Duodenal mucosa (tissue), 2 donors: ENCODE data around the gene ASTN2.

ENCODE experiments used
- H3K27ac ChIP-seq: one replicate; pipeline ENCODE4 v1.7.0; 2013; ENCODE audit warnings: low read depth, low read length
- H3K27me3 ChIP-seq, 2 donors: one replicate each; pipeline ENCODE4 v1.7.0; 2013; ENCODE audit warnings: low read length in 2 of 2, control low read depth in 1 of 2; ENCODE audit not compliant: insufficient read depth in 2 of 2, control insufficient read depth in 1 of 2
- H3K36me3 ChIP-seq, 2 donors: one replicate each; pipeline ENCODE4 v1.7.0; 2013; ENCODE audit warnings: low read length in 2 of 2, control low read depth in 1 of 2; ENCODE audit not compliant: insufficient read depth in 2 of 2, control insufficient read depth in 1 of 2
- H3K4me1 ChIP-seq, 2 donors: one replicate each; pipeline ENCODE4 v1.7.0; 2013; ENCODE audit warnings: low read length in 2 of 2, control low read depth in 1 of 2; ENCODE audit not compliant: insufficient read depth in 2 of 2, control insufficient read depth in 1 of 2
- H3K4me3 ChIP-seq, 2 donors: one replicate each; pipeline ENCODE4 v1.7.0; 2013; ENCODE audit warnings: low read length in 2 of 2, low read depth in 1 of 2
- H3K9ac ChIP-seq, 2 donors: one replicate each; pipeline ENCODE4 v1.7.0; 2013; ENCODE audit warnings: low read length in 2 of 2, low read depth in 1 of 2
- H3K9me3 ChIP-seq, 2 donors: one replicate each; pipeline ENCODE4 v1.7.0; 2013; ENCODE audit warnings: low read length in 2 of 2, control low read depth in 1 of 2; ENCODE audit not compliant: control insufficient read depth in 1 of 2

Gene ASTN2

GRCh38 chr9:116420993-116421538 is 993.8 kb downstream of the ASTN2 start:
- H3K9ac ChIP-seq: no peak overlapping the region
- no peaks in the 10 kb centered on the region for H3K9me3 ChIP-seq
- no peak overlapping the region for H3K4me3 ChIP-seq
- H3K4me1 ChIP-seq: no peaks in the 10 kb centered on the region
- H3K27me3 ChIP-seq: no peaks in the 10 kb centered on the region
- H3K36me3 ChIP-seq: peaks cover 0 to 3% of the 10 kb centered on the region in 2 donors
- H3K27ac ChIP-seq: no peak overlapping the region

- no peaks in the 10 kb centered on the region for H3K27me3 ChIP-seq
- H3K4me1 ChIP-seq: no peaks in the 10 kb centered on the region
- no peak overlapping the region for H3K27ac ChIP-seq
- H3K9ac ChIP-seq: no peak overlapping the region
- no peaks in the 10 kb centered on the region for H3K9me3 ChIP-seq
- H3K4me3 ChIP-seq: no peak overlapping the region
- H3K36me3 ChIP-seq: no peaks in the 10 kb centered on the region
These were observed 995.7 kb downstream of the ASTN2 start for GRCh38 chr9:116419181-116419580.

- H3K27me3 ChIP-seq: no peaks in the 10 kb centered on the region
- no peak overlapping the region for H3K27ac ChIP-seq
- no peaks in the 10 kb centered on the region for H3K36me3 ChIP-seq
- H3K9ac ChIP-seq: no peak overlapping the region
- no peaks in the 10 kb centered on the region for H3K9me3 ChIP-seq
- no peak overlapping the region for H3K4me3 ChIP-seq
- H3K4me1 ChIP-seq: no peaks in the 10 kb centered on the region
These were observed 997.4 kb downstream of the ASTN2 start for GRCh38 chr9:116417464-116417863.

GRCh38 chr9:116416421-116416820 is 998.4 kb downstream of the ASTN2 start:
- no peaks in the 10 kb centered on the region for H3K27me3 ChIP-seq
- no peak overlapping the region for H3K4me3 ChIP-seq
- H3K36me3 ChIP-seq: no peaks in the 10 kb centered on the region
- no peaks in the 10 kb centered on the region for H3K4me1 ChIP-seq
- H3K9ac ChIP-seq: no peak overlapping the region
- no peaks in the 10 kb centered on the region for H3K9me3 ChIP-seq
- no peak overlapping the region for H3K27ac ChIP-seq

GRCh38 chr9:116414374-116414773 is 1000.5 kb downstream of the ASTN2 start:
- no peaks in the 10 kb centered on the region for H3K27me3 ChIP-seq
- H3K27ac ChIP-seq: no peak overlapping the region
- H3K9me3 ChIP-seq: no peaks in the 10 kb centered on the region
- H3K9ac ChIP-seq: no peak overlapping the region
- no peaks in the 10 kb centered on the region for H3K4me1 ChIP-seq
- no peaks in the 10 kb centered on the region for H3K36me3 ChIP-seq
- H3K4me3 ChIP-seq: no peak overlapping the region

- no peak overlapping the region for H3K9ac ChIP-seq
- no peaks in the 10 kb centered on the region for H3K27me3 ChIP-seq
- H3K4me3 ChIP-seq: no peak overlapping the region
- H3K36me3 ChIP-seq: no peaks in the 10 kb centered on the region
- H3K27ac ChIP-seq: no peak overlapping the region
- no peaks in the 10 kb centered on the region for H3K4me1 ChIP-seq
- H3K9me3 ChIP-seq: no peaks in the 10 kb centered on the region
These were observed 1003.4 kb downstream of the ASTN2 start for GRCh38 chr9:116411506-116411905.

GRCh38 chr9:116409638-116410037 is 1005.2 kb downstream of the ASTN2 start:
- H3K4me3 ChIP-seq: no peak overlapping the region
- no peaks in the 10 kb centered on the region for H3K27me3 ChIP-seq
- no peaks in the 10 kb centered on the region for H3K9me3 ChIP-seq
- no peaks in the 10 kb centered on the region for H3K4me1 ChIP-seq
- no peaks in the 10 kb centered on the region for H3K36me3 ChIP-seq
- no peak overlapping the region for H3K9ac ChIP-seq
- no peak overlapping the region for H3K27ac ChIP-seq

- Histone ChIP-seq H3K27ac (no peak overlapping the region), H3K9ac (no peak overlapping the region), H3K27me3 (no peaks in the 10 kb centered on the region), H3K4me1 (no peaks in the 10 kb centered on the region), H3K36me3 (no peaks in the 10 kb centered on the region), H3K9me3 (no peaks in the 10 kb centered on the region), H3K4me3 (no peak overlapping the region)
These were observed 1005.7 kb downstream of the ASTN2 start for GRCh38 chr9:116409129-116409528.

- H3K36me3 ChIP-seq: no peaks in the 10 kb centered on the region
- H3K9me3 ChIP-seq: no peaks in the 10 kb centered on the region
- no peaks in the 10 kb centered on the region for H3K4me1 ChIP-seq
- H3K9ac ChIP-seq: no peak overlapping the region
- no peak overlapping the region for H3K4me3 ChIP-seq
- H3K27ac ChIP-seq: no peak overlapping the region
- H3K27me3 ChIP-seq: no peaks in the 10 kb centered on the region
These were observed 1008.4 kb downstream of the ASTN2 start for GRCh38 chr9:116406469-116406868.

- no peaks in the 10 kb centered on the region for H3K4me1 ChIP-seq
- H3K9ac ChIP-seq: no peak overlapping the region
- H3K36me3 ChIP-seq: no peaks in the 10 kb centered on the region
- H3K9me3 ChIP-seq: no peaks in the 10 kb centered on the region
- H3K4me3 ChIP-seq: no peak overlapping the region
- no peaks in the 10 kb centered on the region for H3K27me3 ChIP-seq
- H3K27ac ChIP-seq: no peak overlapping the region
These were observed 1009.5 kb downstream of the ASTN2 start for GRCh38 chr9:116405321-116405720.

- H3K27me3 ChIP-seq: no peaks in the 10 kb centered on the region
- no peak overlapping the region for H3K4me3 ChIP-seq
- no peaks in the 10 kb centered on the region for H3K36me3 ChIP-seq
- H3K9ac ChIP-seq: no peak overlapping the region
- no peaks in the 10 kb centered on the region for H3K9me3 ChIP-seq
- H3K4me1 ChIP-seq: no peaks in the 10 kb centered on the region
- H3K27ac ChIP-seq: no peak overlapping the region
These were observed 1010.6 kb downstream of the ASTN2 start for GRCh38 chr9:116404228-116404627.
